ENCODE data around the gene RAB35. TPM values are rescaled to one million over a fixed set of nuclear protein-coding genes. Genes with fewer than 3 reads are reported as not detected.

Gene RAB35
- total RNA-seq, 1 donor from 2014 or later, result 58.7 TPM

DNA sequence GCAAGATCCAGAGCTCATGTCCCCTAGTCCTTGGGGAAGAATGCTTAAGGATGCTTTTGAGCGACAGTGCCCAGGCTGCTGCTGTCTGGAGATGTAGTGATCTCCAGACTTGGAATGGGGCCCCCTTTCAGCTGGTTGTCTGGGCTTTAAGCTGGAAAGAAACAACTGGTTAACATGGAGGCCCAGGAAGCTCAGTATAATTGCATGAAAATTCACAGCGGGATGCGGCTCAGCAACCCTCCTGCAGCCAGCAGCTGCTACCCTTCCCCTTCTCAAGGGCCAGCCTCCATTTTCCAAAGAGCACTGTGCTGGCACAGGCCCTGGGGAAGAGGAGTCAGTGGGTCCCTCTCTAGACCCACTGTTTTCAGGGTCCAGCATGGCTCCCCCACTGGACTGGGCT, 26.3 kb downstream of the RAB35 start:
- TF ChIP-seq, protein P1, sequence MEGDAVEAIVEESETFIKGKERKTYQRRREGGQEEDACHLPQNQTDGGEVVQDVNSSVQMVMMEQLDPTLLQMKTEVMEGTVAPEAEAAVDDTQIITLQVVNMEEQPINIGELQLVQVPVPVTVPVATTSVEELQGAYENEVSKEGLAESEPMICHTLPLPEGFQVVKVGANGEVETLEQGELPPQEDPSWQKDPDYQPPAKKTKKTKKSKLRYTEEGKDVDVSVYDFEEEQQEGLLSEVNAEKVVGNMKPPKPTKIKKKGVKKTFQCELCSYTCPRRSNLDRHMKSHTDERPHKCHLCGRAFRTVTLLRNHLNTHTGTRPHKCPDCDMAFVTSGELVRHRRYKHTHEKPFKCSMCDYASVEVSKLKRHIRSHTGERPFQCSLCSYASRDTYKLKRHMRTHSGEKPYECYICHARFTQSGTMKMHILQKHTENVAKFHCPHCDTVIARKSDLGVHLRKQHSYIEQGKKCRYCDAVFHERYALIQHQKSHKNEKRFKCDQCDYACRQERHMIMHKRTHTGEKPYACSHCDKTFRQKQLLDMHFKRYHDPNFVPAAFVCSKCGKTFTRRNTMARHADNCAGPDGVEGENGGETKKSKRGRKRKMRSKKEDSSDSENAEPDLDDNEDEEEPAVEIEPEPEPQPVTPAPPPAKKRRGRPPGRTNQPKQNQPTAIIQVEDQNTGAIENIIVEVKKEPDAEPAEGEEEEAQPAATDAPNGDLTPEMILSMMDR (IDR thresholded peaks at IDR 0.05), result no peak
- intact Hi-C loops (cut with DNase I), result no loop called here
- H3K36me3 ChIP-seq, result peaks cover 13% of the 10 kb centered on the region
- ATAC-seq (no peak), DNase-seq (no peak)
- no peak overlapping the region for H3K4me3 ChIP-seq
- no peaks in the 10 kb centered on the region for H3K27me3 ChIP-seq
- peaks cover 5% of the 10 kb centered on the region for H3K4me1 ChIP-seq
- no peaks in the 10 kb centered on the region for H3K9me3 ChIP-seq
- H3K27ac ChIP-seq, result no peak overlapping the region

DNA sequence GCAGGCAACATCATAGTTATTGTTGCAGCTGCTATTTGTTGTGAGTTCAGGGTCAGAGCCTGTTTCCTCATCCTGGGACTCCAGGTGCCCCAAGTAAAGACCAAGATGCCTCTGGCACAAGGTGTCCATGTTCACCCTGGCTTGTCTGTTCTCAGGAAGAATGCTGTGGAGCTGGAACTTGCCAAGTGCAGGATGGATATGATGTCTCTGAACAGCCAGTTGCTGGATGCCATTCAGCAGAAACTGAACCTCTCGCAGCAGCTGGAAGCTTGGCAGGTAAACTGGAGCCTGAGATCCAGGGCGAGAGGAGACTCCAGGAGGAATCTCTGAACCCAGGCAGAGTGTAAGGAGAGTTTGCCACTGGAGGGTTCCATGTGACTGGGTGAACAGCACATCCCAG, 26.8 kb downstream of the RAB35 start:
- DNase-seq (no peak), ATAC-seq (no peak)
- Histone ChIP-seq H3K4me3 (no peak overlapping the region), H3K4me1 (peaks cover 5% of the 10 kb centered on the region), H3K36me3 (peaks cover 11% of the 10 kb centered on the region), H3K27ac (no peak overlapping the region), H3K27me3 (no peaks in the 10 kb centered on the region), H3K9me3 (no peaks in the 10 kb centered on the region)
- TF ChIP-seq, protein P1 (IDR thresholded peaks at IDR 0.05), result no peak
- intact Hi-C loops (cut with DNase I), result no loop called here

DNA sequence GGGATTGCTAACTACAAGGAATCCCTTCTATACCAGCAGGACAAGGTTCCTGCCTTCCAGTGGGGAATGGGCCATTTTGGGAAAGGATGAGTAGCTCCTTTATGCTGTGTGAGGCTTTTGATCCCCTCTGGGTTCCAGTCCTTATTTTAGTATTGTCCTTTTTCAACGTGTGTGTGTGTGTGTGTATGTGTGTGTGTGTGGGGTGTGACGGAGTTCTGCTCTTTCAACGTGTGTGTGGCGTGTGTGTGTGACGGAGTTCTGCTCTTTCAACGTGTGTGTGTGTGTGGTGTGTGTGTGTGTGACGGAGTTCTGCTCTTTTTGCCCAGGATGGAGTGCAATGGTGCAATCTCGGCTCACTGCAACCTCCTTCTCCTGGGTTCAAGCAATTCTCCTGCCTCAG, 27.4 kb downstream of the RAB35 start:
- TF ChIP-seq, protein P1 (IDR thresholded peaks at IDR 0.05), result no peak
- DNase-seq, result no peak
- H3K4me1 ChIP-seq, result peaks cover 5% of the 10 kb centered on the region
- no peaks in the 10 kb centered on the region for H3K27me3 ChIP-seq
- H3K27ac ChIP-seq, result no peak overlapping the region
- peaks cover 6% of the 10 kb centered on the region for H3K36me3 ChIP-seq
- no peaks in the 10 kb centered on the region for H3K9me3 ChIP-seq
- no peak for ATAC-seq
- intact Hi-C loops (cut with DNase I), result no loop called here
- H3K4me3 ChIP-seq, result no peak overlapping the region

DNA sequence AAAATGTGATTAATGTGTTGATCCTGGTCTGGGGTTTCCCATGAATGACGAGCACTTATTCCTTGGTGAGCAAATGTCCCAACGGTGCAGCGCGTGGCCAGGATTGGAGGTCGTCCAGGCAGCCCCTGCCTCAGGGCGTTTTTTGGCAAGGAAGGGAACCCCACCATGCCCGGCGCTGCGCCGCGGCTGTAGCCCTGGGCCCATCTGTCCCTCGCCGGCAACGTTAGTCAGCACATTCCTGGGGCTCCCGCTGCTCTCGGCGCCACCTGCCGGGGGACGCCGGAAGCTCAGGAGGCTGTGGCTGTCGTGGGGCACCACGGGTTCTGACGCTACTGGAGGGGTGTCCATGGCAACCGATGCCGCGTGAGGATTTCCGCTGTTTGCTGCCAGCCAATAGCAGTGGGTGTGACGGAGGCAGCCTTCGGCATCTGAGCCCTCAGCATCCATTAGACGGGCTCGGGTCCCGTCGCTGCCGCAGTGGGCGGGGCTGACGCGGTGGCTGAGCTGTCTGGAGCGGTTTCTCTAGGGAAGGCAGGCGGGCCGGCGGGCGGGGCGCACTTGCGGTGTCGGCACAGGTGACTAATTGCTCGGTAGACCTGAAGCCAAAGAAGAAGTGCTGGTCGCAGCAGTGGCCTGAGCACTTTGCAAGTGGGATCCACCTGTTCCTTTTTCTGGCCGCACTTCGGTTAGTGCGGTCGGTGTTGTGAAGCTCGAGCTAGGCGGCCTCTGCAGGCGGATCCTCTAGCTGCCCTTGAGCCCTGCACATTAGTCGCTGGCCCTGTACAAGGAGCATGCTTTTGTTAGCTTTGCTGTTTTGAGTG, 29.5 kb downstream of the RAB35 start:
- peak overlapping the region; percentile 25 for H3K4me3 ChIP-seq
- peak; percentile 98 for DNase-seq
- peak overlapping the region; percentile 34 for H3K27ac ChIP-seq
- H3K36me3 ChIP-seq, result no peaks in the 10 kb centered on the region
- no peaks in the 10 kb centered on the region for H3K9me3 ChIP-seq
- TF ChIP-seq, protein P1 (IDR thresholded peaks at IDR 0.05), result peak; percentile 96
- peaks cover 5% of the 10 kb centered on the region for H3K4me1 ChIP-seq
- no peaks in the 10 kb centered on the region for H3K27me3 ChIP-seq
- intact Hi-C loops (cut with DNase I), result no loop called here
- peak; percentile 98 for ATAC-seq

DNA sequence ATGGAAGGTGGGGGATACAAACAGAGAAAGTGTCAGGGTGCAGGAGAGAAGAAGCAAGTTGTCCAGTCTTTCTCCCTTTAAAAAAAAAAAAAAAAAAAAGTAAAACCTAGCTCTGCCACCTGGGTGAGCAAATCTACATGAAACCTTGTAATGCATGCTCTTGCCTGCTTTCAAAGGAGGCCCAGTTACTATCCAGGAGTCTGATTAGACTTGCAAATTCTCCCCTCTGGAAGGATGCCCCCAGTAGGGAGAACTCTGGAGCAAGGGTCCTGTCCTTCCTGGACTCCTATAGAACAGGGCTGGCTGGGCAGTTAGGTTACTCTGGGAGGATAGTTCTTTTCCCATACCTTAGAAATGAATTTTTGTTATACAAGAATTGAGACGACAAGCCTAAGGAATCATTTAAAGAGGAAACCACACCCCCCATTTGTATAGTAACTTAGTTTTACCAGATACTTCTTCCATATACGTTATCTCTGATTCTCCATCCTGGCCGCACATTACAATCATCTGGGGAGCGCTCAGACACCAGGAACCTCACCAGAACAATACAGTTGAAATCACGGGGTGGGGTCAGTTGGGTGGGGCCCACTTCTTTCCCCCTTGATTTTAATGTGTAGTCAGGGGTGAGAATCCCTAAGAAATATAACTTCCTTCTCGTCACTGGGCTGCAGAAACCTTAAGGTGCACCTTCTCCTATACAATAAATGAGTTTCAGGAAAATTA, 30.5 kb downstream of the RAB35 start:
- ATAC-seq (no peak), DNase-seq (no peak)
- Histone ChIP-seq H3K4me3 (no peak overlapping the region), H3K9me3 (no peaks in the 10 kb centered on the region), H3K36me3 (no peaks in the 10 kb centered on the region), H3K4me1 (peaks cover 5% of the 10 kb centered on the region), H3K27me3 (no peaks in the 10 kb centered on the region), H3K27ac (peak overlapping the region; percentile 24)
- intact Hi-C loops (cut with DNase I), result no loop called here
- TF ChIP-seq, protein P1 (IDR thresholded peaks at IDR 0.05), result no peak
